MCF 10A (cell line): ENCODE measurements around the gene QKI. TPM values are rescaled to one million over a fixed set of nuclear protein-coding genes. Genes with fewer than 3 reads are reported as not detected.

Experiments used
- BruUV-seq: library from RNA; stranded (reverse); fragments of 400-500 nt; replicated peaks from 2 replicates; lab custom pipeline; 2021; lab: Mats Ljungman, UMichigan
- CTCF ChIA-PET: fragments of 300-600 bp; sonication (Branson Sonifier 250); formaldehyde crosslinking; extraction: SDS; loops from one replicate; lab custom pipeline; 2021; ENCODE audit warnings: antibody characterized with exemption, inconsistent platforms; lab: Yijun Ruan, JAX
- POLR2A ChIA-PET: fragments of 300-600, 350-650 bp; sonication (Branson Sonifier 250); formaldehyde crosslinking; extraction: SDS; loops from one replicate; lab custom pipeline; 2020; ENCODE audit warnings: antibody characterized with exemption, inconsistent platforms; lab: Yijun Ruan, JAX
- DNase-seq: peaks from one replicate; pipeline ENCODE4 v3.0.0-alpha.2; 2018; ENCODE audit not compliant: unreplicated experiment
- H3K27ac Mint-ChIP-seq: one replicate; pipeline ENCODE4 v1.8.0; 2022; ENCODE audit warnings: mild to moderate bottlenecking, low read depth, mixed read lengths; ENCODE audit not compliant: unreplicated experiment
- H3K27me3 Mint-ChIP-seq: one replicate; pipeline ENCODE4 v1.8.0; 2022; ENCODE audit warnings: mixed read lengths; ENCODE audit not compliant: insufficient read depth, unreplicated experiment
- H3K36me3 Mint-ChIP-seq: one replicate; pipeline ENCODE4 v1.8.0; 2022; ENCODE audit warnings: mild to moderate bottlenecking, moderate library complexity, mixed read lengths; ENCODE audit not compliant: insufficient read depth, unreplicated experiment
- H3K4me1 Mint-ChIP-seq: one replicate; pipeline ENCODE4 v1.8.0; 2022; ENCODE audit warnings: mixed read lengths; ENCODE audit not compliant: insufficient read depth, unreplicated experiment
- H3K4me3 Mint-ChIP-seq: one replicate; pipeline ENCODE4 v1.8.0; 2022; ENCODE audit warnings: mild to moderate bottlenecking, moderate library complexity, mixed read lengths; ENCODE audit not compliant: unreplicated experiment
- H3K9me3 Mint-ChIP-seq: one replicate; pipeline ENCODE4 v1.8.0; 2022; ENCODE audit warnings: mixed read lengths; ENCODE audit not compliant: unreplicated experiment
- intact Hi-C: fragments of 100-400 bp; cut with micrococcal nuclease; formaldehyde crosslinking; loops from 2 replicates; pipeline ENCODE4 v1.14.1; 2022
- total RNA-seq: library from RNA; stranded (reverse); gene quantifications from 2 replicates; pipeline ENCODE4 v1.2.3, GENCODE V29; 2022
- TF ChIP-seq, protein P1 (sequence below): fragments of 200-600 bp; IDR thresholded peaks from one replicate; pipeline ENCODE4 v1.8.0; 2022; ENCODE audit warnings: antibody characterized with exemption, mild to moderate bottlenecking; ENCODE audit not compliant: unreplicated experiment

The QKI gene
- total RNA-seq, 1 experiment from 2014 or later = 272 TPM

DNA sequence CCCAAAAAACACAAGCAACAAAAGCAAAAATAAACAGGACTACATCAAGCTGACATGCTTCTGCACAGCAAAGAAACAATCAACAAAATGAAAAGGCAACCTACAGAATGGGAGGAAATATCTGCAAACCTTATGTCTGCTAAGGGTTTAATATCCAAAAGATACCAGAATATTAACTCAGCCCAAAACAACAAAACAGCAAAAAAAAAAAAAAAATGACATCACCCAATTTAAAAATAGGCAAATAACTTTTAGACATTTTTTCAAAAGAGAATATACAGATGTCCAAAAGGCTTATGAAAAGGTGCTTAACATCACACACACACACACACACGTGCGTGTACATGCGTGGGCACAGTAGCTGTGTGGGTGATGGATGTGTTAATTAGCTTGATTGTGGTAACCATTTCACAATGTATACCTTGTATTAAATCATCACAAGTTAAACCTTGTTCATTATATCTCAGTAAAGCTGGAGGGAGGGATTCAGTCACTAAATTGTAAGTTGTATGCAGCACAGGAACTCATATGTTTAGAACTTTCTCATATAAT lies 52.4 kb downstream of the QKI start:
- BruUV-seq = no TSS peak
- POLR2A ChIA-PET = interaction anchor here (0.6 to 1.0 kb wide), 2 partner anchors 10 to 116 kb away, joined by 3 to 4 read pairs; no protein-coding TSS in a partner anchor
- Mint-ChIP-seq H3K27ac (no peak overlapping the region), H3K27me3 (no peaks in the 10 kb centered on the region), H3K4me3 (no peak overlapping the region), H3K9me3 (peaks cover 26% of the 10 kb centered on the region), H3K36me3 (peaks cover 40% of the 10 kb centered on the region), H3K4me1 (peaks cover 12% of the 10 kb centered on the region)
- CTCF ChIA-PET = interaction anchor here (0.7 kb wide), 1 partner anchor 455 kb away, joined by 4 read pairs; no protein-coding TSS in a partner anchor
- TF ChIP-seq, protein P1, sequence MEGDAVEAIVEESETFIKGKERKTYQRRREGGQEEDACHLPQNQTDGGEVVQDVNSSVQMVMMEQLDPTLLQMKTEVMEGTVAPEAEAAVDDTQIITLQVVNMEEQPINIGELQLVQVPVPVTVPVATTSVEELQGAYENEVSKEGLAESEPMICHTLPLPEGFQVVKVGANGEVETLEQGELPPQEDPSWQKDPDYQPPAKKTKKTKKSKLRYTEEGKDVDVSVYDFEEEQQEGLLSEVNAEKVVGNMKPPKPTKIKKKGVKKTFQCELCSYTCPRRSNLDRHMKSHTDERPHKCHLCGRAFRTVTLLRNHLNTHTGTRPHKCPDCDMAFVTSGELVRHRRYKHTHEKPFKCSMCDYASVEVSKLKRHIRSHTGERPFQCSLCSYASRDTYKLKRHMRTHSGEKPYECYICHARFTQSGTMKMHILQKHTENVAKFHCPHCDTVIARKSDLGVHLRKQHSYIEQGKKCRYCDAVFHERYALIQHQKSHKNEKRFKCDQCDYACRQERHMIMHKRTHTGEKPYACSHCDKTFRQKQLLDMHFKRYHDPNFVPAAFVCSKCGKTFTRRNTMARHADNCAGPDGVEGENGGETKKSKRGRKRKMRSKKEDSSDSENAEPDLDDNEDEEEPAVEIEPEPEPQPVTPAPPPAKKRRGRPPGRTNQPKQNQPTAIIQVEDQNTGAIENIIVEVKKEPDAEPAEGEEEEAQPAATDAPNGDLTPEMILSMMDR = no peak
- intact Hi-C loops = no loop called here
- DNase-seq = no peak

DNA sequence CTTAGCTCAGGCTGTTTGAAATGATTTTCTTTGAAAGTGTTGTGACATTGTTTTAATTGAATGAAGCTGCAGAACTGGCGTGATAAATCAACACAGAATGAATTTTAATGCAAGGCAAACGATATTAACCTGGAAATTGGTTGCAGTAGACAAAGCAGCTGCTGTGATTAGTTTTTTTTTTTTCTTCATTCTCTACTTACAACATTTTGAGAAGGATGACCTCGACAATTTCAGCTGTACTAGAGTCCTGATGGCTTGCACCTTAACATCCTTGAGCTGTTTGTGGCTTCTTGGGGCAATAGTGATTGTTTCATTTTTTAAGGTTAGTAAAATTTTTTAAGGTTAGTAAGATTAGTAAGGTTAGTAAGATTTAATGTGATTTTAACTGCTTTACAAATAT lies 54.2 kb downstream of the QKI start:
- H3K27ac Mint-ChIP-seq = peak overlapping the region; percentile 19
- H3K4me1 Mint-ChIP-seq = peaks cover 3% of the 10 kb centered on the region
- intact Hi-C loops = no loop called here
- TF ChIP-seq, protein P1 = no peak
- BruUV-seq = no TSS peak
- ChIA-PET CTCF (interaction anchor here (0.7 to 1.5 kb wide), 3 partner anchors 12 to 1460 kb away, joined by 3 to 4 read pairs (median 3); no protein-coding TSS in a partner anchor), POLR2A (interaction anchor here (1.9 kb wide), 1 partner anchor 11 kb away, joined by 8 read pairs; no protein-coding TSS in a partner anchor)
- DNase-seq = no peak
- H3K27me3 Mint-ChIP-seq = no peaks in the 10 kb centered on the region
- H3K36me3 Mint-ChIP-seq = peaks cover 43% of the 10 kb centered on the region
- H3K9me3 Mint-ChIP-seq = peaks cover 33% of the 10 kb centered on the region
- no peak overlapping the region for H3K4me3 Mint-ChIP-seq

- ChIA-PET CTCF (interaction anchor here (0.9 to 1.5 kb wide), 2 partner anchors 11 to 1459 kb away, joined by 3 read pairs; no protein-coding TSS in a partner anchor), POLR2A (interaction anchor here (0.9 to 1.9 kb wide), 3 partner anchors 12 to 64 kb away, joined by 3 to 8 read pairs (median 4); no protein-coding TSS in a partner anchor)
- H3K27me3 Mint-ChIP-seq = no peaks in the 10 kb centered on the region
- no peak overlapping the region for H3K4me3 Mint-ChIP-seq
- peaks cover 38% of the 10 kb centered on the region for H3K36me3 Mint-ChIP-seq
- DNase-seq = no peak
- H3K9me3 Mint-ChIP-seq = peaks cover 33% of the 10 kb centered on the region
- TF ChIP-seq, protein P1 = no peak
- BruUV-seq = no TSS peak
- intact Hi-C loops = no loop called here
- no peaks in the 10 kb centered on the region for H3K4me1 Mint-ChIP-seq
- H3K27ac Mint-ChIP-seq = no peak overlapping the region
Observed at GRCh38 chr6:163469459-163469985, 55.0 kb downstream of the QKI start.

DNA sequence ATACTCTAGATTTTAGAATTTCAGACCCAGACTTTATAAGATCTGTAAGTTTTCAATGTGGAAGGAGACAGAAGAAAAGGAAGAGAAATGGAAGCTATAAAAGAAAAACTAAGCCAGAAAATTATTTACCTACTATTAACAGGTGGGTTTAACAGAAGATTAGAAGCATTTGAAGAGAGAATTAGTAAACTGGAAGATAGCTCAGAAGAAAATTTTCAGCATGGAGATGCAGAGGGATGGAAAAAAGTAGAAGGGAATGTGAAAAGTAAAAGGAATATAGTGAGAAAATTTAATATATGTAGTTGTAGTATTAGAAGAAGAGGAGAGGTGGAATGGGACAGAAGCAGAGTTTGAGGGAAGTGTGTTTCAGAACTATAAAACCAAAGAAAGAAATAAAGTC lies 56.1 kb downstream of the QKI start:
- BruUV-seq = no TSS peak
- Mint-ChIP-seq H3K4me1 (no peaks in the 10 kb centered on the region), H3K27ac (no peak overlapping the region), H3K9me3 (peaks cover 33% of the 10 kb centered on the region), H3K36me3 (peaks cover 27% of the 10 kb centered on the region), H3K4me3 (no peak overlapping the region), H3K27me3 (no peaks in the 10 kb centered on the region)
- POLR2A ChIA-PET = interaction anchor here (1.7 kb wide), 1 partner anchor 63 kb away, joined by 4 read pairs; no protein-coding TSS in a partner anchor
- no peak for DNase-seq
- intact Hi-C loops = no loop called here
- TF ChIP-seq, protein P1 = no peak
- CTCF ChIA-PET = no interaction called here
